GM21515 (cell line): ENCODE measurements around the gene RERE.

Experiments used
- ATAC-seq: cut with Tn5 transposase; IDR thresholded peaks from one replicate; pipeline ENCODE4 v1.9.1; 2021; ENCODE audit not compliant: unreplicated experiment

The RERE gene

DNA sequence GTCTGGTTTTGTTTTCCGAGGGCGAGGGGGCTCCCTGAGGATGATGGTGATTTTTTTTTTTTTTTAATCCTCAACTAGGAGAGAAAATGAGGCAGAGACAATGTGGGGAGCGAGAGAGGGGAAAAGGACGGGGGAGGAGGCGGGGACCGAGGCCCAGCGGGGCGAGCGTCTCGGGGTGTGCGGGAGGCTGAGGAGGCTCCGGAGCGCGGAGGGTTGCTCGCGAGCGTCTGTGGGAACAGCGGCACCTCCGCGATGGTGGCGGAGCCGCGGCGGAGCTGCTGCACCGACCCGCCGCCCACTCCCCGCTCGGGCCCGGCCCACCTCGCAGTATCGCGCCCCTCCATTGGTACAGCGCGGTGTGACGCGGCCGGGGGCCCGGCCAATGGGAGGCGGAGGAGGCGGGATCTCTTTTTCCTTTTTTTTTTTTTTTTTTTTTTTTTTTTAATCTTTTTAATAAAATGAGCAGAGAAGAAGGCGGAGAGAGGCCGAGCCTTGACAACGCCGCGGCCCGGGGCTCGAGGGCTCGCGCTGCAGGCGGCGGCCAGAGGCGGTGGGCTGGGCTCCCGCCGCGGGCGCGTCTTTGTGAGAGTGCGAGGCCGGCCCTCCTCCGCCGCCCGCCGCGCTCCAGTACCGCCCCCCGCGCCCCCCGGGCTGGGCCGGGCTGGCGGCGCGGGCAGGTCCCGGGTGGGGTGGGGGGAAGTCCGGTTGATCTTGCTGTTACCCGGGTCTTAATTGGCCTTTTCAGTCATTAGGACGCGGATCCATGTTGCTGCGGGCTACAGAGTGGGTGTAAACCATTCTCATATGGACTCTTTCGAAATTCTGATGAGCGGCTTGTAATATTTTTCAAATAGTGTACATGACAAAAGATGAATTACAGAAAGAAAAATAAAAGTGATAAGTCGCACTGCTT is at the start of gene RERE:
Gene RERE, minus strand, starts transcription at position 229 of the 913 bp plus-strand sequence.
- ATAC-seq: peak; percentile 93

DNA sequence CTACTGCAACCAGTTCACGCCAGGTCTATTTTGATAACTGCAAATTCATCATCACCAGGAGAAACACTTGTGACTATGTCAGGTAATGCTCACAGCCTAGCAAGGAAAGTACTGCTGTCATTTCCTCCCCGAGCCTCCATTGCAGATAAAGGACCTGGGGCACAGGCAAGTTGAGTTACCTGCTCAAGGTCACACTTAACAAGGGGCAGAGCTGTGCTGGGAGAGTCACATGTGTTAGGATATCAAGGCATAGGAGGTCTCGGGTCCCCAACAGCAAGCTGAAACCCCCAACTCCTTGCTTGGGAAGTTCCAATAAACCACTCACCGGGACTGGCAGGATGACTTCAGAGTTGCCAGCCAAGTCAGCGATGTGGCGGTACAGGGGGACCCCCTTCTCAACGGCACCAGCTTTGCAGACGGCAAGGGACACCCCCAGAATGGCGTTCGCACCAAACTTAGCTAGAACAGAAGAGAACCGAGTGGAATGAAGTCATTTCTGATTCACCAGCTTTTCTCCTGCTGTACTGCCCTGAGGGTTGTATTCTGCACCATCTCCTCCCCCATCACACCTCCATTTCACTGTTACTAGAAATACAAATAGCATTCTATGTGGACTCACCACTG is 49.5 kb upstream of the RERE start:
- no peak for ATAC-seq

- no peak for ATAC-seq
These were observed 48.8 kb upstream of the RERE start for GRCh38 chr1:8866173-8866791.

DNA sequence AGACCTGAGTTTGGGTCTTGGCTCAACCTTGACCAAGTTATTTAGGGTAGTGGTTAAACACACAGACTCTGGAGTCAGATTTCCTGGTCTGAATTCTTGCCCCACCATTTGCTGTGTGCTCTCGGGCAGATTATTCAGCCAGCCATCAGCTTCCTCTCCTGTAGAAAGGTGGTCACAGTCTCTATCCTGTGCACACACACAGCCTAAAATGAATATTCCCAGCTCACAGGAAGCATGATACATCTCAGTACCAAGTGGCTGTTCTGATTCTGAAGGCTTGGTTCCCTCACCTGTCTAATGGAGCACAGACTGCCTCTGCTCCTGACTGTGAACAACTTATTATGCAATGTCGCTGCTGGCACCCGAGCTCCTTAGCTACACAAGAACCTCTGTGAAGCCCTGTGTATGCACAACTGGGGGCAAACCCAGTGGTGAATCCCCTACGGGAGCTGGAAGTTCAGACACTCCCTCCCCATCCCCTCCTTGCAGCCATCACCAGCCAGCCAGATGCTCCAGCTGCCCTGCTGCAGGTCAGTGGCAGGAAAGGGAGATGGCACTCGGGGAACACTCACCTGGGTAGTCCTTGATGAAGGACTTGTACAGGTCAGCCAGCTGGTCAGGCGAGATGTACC is 47.4 kb upstream of the RERE start:
- ATAC-seq: no peak

GRCh38 chr1:8863794-8864233 is 46.4 kb upstream of the RERE start:
- ATAC-seq: no peak

DNA sequence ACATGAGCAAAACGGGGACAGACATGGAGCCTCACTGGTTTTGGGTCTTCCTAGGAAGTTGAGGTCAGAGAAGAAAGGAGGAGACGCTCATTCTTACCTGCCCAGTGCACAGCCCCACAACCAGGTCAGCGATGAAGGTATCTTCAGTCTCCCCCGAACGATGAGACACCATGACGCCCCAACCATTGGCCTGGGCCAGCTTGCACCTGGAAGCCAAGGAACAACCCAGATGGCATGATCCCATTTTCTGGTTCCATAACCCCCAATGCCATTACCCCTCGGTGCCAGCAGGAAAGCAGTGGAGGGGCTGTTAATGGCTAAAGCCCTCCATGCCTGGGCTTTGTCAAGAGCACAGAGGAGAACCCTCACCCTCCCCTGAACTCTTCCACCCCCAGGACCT is 45.7 kb upstream of the RERE start:
- no peak for ATAC-seq

DNA sequence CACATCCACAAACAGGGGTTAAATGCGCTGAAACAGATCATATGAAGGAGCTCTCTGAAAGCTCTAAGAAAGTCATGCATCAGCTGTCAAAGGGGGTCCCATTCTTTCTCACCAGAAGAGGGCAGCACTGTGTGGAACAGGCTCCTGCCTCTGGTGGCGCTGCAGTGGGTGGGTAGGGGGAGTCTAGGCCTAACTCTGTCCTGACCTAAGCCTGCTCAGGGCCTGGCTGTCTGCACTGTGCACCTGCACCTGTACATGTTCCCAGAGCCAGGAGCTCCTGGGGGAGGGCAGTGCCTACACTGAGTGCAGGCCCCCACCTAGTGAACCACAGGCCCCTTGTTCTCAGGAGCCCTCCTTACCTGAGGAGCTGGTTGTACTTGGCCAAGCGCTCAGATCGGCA is 45.1 kb upstream of the RERE start:
- ATAC-seq: no peak

GRCh38 chr1:8860738-8861516 is 43.5 kb upstream of the RERE start:
- no peak for ATAC-seq

- ATAC-seq: no peak
These were observed 41.7 kb upstream of the RERE start for GRCh38 chr1:8858888-8859706.

- ATAC-seq: no peak
These were observed 40.8 kb upstream of the RERE start for GRCh38 chr1:8858112-8858668.

DNA sequence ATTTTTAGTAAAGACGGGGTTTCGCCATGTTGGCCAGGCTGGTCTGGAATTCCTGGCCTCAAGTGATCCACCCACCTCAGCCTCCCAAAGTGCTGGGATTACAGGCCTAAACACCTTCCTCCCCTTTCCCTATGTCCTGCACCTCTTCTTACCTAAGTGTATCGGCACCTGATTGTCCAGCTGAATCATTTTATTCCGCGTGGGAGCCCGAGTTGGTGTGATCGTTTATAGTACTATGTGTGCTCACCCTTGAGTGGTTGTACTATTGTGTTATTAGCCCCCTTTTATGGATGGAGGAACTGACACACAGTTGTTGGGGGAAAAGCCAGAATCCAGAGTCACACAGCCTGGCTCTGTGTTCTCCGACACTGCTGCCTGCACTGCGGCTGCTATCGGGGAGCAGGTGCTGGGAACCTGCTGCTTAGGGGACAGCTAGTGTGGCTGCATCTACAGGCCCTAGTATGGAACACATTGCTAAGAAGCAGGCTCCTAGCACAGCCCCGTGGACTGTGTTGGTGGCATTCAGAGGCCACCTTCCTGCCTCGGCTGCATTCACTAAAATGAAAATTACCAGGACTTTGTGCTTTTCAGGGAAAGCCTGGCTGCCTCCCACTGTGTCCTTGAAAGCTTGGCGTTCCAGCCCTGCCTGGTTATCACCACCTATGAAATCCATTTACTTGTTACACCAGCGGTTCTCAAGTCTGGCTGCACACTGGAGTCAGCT is 39.4 kb upstream of the RERE start:
- no peak for ATAC-seq

DNA sequence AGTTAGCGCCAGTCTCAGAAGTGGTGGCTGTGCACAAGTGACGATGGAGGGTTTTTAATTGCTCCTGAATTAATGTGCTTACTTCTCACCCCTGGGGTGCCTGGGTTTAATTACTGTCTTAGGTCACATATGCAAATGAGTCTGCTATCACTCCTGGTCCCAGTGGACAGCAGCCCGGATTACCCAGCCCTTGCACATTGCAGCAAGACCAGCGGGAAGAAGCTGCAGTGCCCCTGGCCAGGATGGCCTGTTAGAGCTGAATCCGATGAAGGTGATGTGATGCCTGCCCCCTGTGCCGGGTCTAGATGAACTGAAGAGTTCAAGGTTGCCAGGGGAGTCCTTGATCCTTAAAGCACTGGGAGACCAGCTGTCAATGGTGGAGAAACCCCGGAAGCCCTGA is 36.8 kb upstream of the RERE start:
- ATAC-seq: no peak

DNA sequence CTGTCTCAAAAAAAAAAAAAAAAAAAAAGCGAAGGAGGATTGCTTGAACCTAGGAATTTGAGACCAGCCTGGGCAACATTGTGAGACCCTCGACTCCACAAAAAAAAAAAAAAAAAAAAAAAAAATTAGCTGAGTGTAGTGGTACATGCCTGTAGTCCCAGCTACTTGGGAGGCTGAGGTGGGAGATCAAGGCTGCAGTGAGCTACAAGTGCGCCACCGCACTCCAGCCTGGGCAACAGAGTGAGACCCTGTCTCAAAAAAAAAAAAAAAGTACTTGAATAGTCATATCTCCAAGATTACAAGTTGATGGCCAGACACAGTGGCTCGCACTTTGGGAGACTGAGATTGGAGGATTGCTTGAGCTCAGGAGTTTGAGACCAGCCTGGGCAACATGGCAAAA is 33.6 kb upstream of the RERE start:
- ATAC-seq: no peak

DNA sequence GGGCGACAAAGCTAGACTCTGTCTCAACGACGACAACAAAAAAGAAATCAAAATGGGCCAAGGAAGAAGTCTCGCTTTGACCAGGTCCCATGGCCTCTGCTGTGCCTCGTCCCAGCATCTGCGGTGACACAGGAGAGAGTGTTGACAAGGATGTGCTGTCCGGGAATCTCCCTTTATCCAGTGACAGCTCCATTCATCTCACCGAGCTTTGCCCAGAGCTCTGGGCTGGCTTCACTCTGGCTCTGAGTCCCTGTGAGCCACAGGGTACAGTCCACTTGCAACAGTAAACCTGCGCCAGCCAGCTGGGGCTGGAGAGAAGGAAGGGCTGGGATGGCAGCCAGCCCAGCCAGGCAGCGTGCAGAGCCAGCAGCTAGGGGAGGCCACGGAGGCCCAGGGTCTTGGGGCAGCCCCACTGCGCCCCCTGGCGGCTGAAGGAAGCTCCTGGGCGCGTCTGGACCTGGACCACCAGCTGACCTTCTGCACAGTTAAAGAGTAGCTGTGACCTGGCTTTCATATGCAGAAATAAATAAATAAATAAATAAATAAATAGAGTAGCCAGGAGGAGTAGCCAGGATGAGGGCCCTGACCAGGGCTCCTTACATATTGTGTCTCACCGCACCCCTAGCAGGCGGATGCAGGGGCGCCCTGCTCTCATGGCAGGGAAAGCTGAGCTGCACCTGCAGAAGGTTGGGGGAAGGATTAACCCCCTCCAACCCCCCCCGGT is 31.4 kb upstream of the RERE start:
- no peak for ATAC-seq

DNA sequence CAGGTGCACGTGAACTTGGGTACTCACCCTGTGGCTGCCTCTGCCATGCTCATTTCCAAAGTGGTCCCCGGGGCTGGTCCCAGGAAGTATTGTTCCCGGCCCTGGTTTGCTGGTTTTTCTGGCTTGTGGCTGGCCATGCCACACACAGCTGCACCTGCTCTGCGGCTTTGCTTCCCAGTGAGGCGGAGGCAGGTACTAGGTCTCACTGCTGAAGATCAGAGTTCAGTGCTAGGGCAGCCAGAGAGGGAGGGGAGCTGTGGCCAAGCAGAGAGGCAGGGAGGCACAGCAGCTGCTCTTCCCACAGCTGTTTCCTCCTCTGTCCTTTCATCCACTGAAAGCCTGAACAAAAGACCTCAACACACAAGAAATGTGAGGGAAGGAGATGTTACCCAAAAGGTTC is 30.6 kb upstream of the RERE start:
- ATAC-seq: no peak

- no peak for ATAC-seq
These were observed 28.8 kb upstream of the RERE start for GRCh38 chr1:8846263-8846662.

GRCh38 chr1:8845104-8846097 is 28.0 kb upstream of the RERE start:
- ATAC-seq: no peak
